Common myeloid progenitor, CD34-positive (primary cell): ENCODE measurements around the gene ANKS6.

ENCODE experiments used
- CTCF ChIA-PET: fragments of 350-600 bp; sonication (Branson Sonifier 250); formaldehyde crosslinking; loops from one replicate; lab custom pipeline; 2021; ENCODE audit warnings: antibody characterized with exemption; lab: Charles Lee
- POLR2A ChIA-PET: fragments of 350-600 bp; sonication (Branson Sonifier 250); formaldehyde crosslinking; loops from one replicate; lab custom pipeline; 2021; ENCODE audit warnings: antibody characterized with exemption; lab: Charles Lee
- DNase-seq, 3 donors: peaks; one replicate each; pipeline versions ENCODE4 v3.0.0 to v3.0.0-alpha.2; 2013
- H3K27ac ChIP-seq, 2 experiments: 1 replicate in 1 of 2; 2 replicates in 1 of 2; pipeline ENCODE4 v1.7.0; 2013; ENCODE audit warnings: inconsistent platforms in 2 of 2, low read length in 2 of 2, mild to moderate bottlenecking in 2 of 2, low read depth in 1 of 2, moderate library complexity in 1 of 2; ENCODE audit not compliant: severe bottlenecking in 2 of 2, insufficient read depth in 1 of 2, poor library complexity in 1 of 2
- H3K27me3 ChIP-seq, 5 experiments: replicated peaks in 2 of 5; 1 replicate in 3 of 5; 2 replicates in 2 of 5; pipeline versions ENCODE4 v1.6.1 to v1.7.0; 2013; ENCODE audit warnings: low read length in 4 of 5, mild to moderate bottlenecking in 2 of 5, moderate library complexity in 2 of 5, inconsistent platforms in 1 of 5; ENCODE audit not compliant: insufficient read depth in 5 of 5, control insufficient read depth in 4 of 5
- H3K36me3 ChIP-seq, 4 experiments: 1 replicate in 2 of 4; 2 replicates in 2 of 4; pipeline versions ENCODE4 v1.6.1 to v1.7.0; 2013; ENCODE audit warnings: low read length in 3 of 4, control low read depth in 1 of 4, mild to moderate bottlenecking in 1 of 4; ENCODE audit not compliant: control insufficient read depth in 4 of 4, insufficient read depth in 4 of 4
- H3K4me1 ChIP-seq, 4 experiments: 1 replicate in 3 of 4; 2 replicates in 1 of 4; pipeline versions ENCODE4 v1.6.1 to v1.7.1; 2013; ENCODE audit warnings: low read length in 3 of 4, mild to moderate bottlenecking in 3 of 4, control low read depth in 1 of 4, inconsistent platforms in 1 of 4, moderate library complexity in 1 of 4; ENCODE audit not compliant: control insufficient read depth in 4 of 4, insufficient read depth in 4 of 4; ENCODE audit errors: control extremely low read depth in 1 of 4
- H3K4me3 ChIP-seq, 7 experiments: 1 replicate in 4 of 7; 2 replicates in 3 of 7; pipeline versions ENCODE4 v1.5.1 to v1.7.0; 2013; ENCODE audit warnings: mild to moderate bottlenecking in 7 of 7, low read length in 6 of 7, moderate library complexity in 6 of 7, inconsistent platforms in 2 of 7, low read depth in 2 of 7, control low read depth in 1 of 7; ENCODE audit not compliant: insufficient read depth in 4 of 7, control insufficient read depth in 1 of 7; ENCODE audit errors: extremely low read depth in 1 of 7
- H3K9me3 ChIP-seq, 5 experiments: 1 replicate in 4 of 5; 2 replicates in 1 of 5; pipeline versions ENCODE4 v1.6.1 to v1.7.1; 2013; ENCODE audit warnings: low read length in 4 of 5, mild to moderate bottlenecking in 2 of 5, inconsistent platforms in 1 of 5, low read depth in 1 of 5, moderate library complexity in 1 of 5; ENCODE audit not compliant: control insufficient read depth in 4 of 5, insufficient read depth in 2 of 5; ENCODE audit errors: control extremely low read depth in 1 of 5
- WGBS: methylation state at CpG from one replicate; pipeline ENCODE4 v1.1.5; 2013; ENCODE audit not compliant: insufficient coverage; 5-methylcytosine and 5-hydroxymethylcytosine counted together

ANKS6 gene

GRCh38 chr9:98712987-98713386 is 83.4 kb downstream of the ANKS6 start:
- H3K9me3 ChIP-seq, result peaks cover 0 to under 1% (median 0%) of the 10 kb centered on the region in 5 experiments
- no peak for DNase-seq
- peaks cover 11 to 75% (median 40%) of the 10 kb centered on the region in 5 experiments for H3K27me3 ChIP-seq
- ChIA-PET POLR2A (no interaction called here), CTCF (interaction anchor here (1.5 kb wide), 1 partner anchor 16 kb away, joined by 3 read pairs; no protein-coding TSS in a partner anchor)
- peaks cover 0 to 14% (median 9%) of the 10 kb centered on the region in 4 experiments for H3K4me1 ChIP-seq
- no peaks in the 10 kb centered on the region for H3K36me3 ChIP-seq
- no peak overlapping the region for H3K4me3 ChIP-seq
- H3K27ac ChIP-seq, result no peak overlapping the region

- ChIA-PET CTCF (interaction anchor here (0.6 to 1.3 kb wide), 2 partner anchors 22 to 106 kb away, joined by 3 to 5 read pairs; no protein-coding TSS in a partner anchor), POLR2A (no interaction called here)
- Histone ChIP-seq H3K27me3 (peaks cover 16 to 80% (median 45%) of the 10 kb centered on the region in 5 experiments), H3K27ac (no peak overlapping the region), H3K9me3 (no peaks in the 10 kb centered on the region), H3K4me3 (no peak overlapping the region), H3K36me3 (no peaks in the 10 kb centered on the region), H3K4me1 (peaks cover 0 to 27% (median 17%) of the 10 kb centered on the region in 4 experiments)
- peak; percentile 22 to 59 (median 59) for DNase-seq
- 82% methylated on average over 10 of the region's 14 CpGs for WGBS
Observed at GRCh38 chr9:98709968-98710965, 86.1 kb downstream of the ANKS6 start.

GRCh38 chr9:98708933-98709911 is 87.1 kb downstream of the ANKS6 start, which contains the start of gene GABBR2:
TSS of gene GABBR2 (minus strand) at chr9:98708935. CDS start at chr9:98708737, 198 bp downstream.
- WGBS, result 3% methylated on average over 68 of the region's 111 CpGs
- H3K9me3 ChIP-seq, result peaks cover 0 to 3% (median 0%) of the 10 kb centered on the region in 5 experiments
- no peak within 1 kb of the TSS for H3K27ac ChIP-seq
- H3K4me1 ChIP-seq, result peaks cover 0 to 27% (median 17%) of the 10 kb centered on the region in 4 experiments
- ChIA-PET POLR2A (no interaction called here), CTCF (no interaction called here)
- no peaks in the 10 kb centered on the region for H3K36me3 ChIP-seq
- DNase-seq, result no peak
- H3K4me3 ChIP-seq, result peak within 1 kb of the TSS in 6 of 7 experiments; percentile 15 to 58 (median 38)
- peaks cover 19 to 87% (median 48%) of the 10 kb centered on the region in 5 experiments for H3K27me3 ChIP-seq

DNA sequence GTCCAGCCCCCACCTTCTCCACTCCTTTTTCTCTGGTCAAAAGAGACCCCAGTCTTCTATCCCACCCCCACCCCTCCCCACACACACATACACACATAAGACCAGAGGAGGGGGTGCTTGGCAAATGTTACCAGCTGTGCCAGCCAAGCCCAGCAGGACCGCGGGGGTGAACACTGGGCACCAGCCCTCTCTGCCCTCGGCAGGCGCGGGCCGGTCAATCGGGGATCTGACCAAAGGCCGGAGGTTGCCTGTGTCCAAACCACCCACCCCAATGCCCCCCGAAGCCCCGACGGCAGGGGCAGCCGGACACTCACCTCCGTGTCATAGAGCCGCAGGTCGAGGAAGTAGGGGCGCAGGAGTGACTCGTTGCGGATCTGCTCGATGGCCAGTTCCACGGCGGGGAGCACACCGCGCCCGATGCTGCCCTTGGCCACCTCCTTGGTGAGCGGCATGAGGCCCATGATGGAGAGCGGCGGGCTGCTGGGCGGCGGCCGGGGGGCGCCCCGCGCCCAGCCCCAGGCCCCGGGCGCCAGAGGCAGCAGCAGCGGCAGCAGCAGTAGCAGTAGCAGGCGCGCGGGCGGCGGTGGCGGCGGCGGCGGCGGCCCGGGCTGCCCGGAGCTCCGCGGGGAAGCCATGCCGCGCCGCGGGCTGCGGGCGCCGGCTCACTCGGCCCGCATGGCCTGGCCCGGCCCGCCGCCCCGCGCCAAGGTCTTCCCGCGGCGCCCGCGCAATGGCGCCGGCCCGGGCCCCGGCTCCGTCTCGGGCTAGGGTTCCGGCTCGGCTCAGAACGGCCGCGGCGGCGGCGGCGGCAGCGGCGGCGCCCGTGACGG is 88.0 kb downstream of the ANKS6 start:
- POLR2A ChIA-PET, result no interaction called here
- WGBS, result 1% methylated on average over 71 of the region's 89 CpGs
- H3K4me1 ChIP-seq, result peaks cover 0 to 27% (median 17%) of the 10 kb centered on the region in 4 experiments
- CTCF ChIA-PET, result no interaction called here
- peaks cover 17 to 90% (median 49%) of the 10 kb centered on the region in 5 experiments for H3K27me3 ChIP-seq
- peak overlapping the region in 6 of 7 experiments; percentile 15 to 58 (median 38) for H3K4me3 ChIP-seq
- H3K9me3 ChIP-seq, result peaks cover 0 to 3% (median 0%) of the 10 kb centered on the region in 5 experiments
- DNase-seq, result no peak
- no peak overlapping the region for H3K27ac ChIP-seq
- no peaks in the 10 kb centered on the region for H3K36me3 ChIP-seq

GRCh38 chr9:98707166-98708102 is 88.9 kb downstream of the ANKS6 start:
- DNase-seq, result peak; percentile 31 to 58 (median 52)
- CTCF ChIA-PET, result interaction anchor here (0.6 to 0.7 kb wide), 2 partner anchors 218 to 412 kb away, joined by 3 to 4 read pairs; no protein-coding TSS in a partner anchor
- H3K4me1 ChIP-seq, result peaks cover 0 to 27% (median 17%) of the 10 kb centered on the region in 4 experiments
- WGBS, result 3% methylated on average over 69 of the region's 79 CpGs
- H3K27ac ChIP-seq, result no peak overlapping the region
- no peaks in the 10 kb centered on the region for H3K36me3 ChIP-seq
- H3K9me3 ChIP-seq, result peaks cover 0 to 3% (median 0%) of the 10 kb centered on the region in 5 experiments
- POLR2A ChIA-PET, result no interaction called here
- peaks cover 17 to 95% (median 47%) of the 10 kb centered on the region in 5 experiments for H3K27me3 ChIP-seq
- H3K4me3 ChIP-seq, result peak overlapping the region in 3 of 7 experiments; percentile 3 to 32 (median 26)
